ENCODE results near the gene LAPTM5.

DNA sequence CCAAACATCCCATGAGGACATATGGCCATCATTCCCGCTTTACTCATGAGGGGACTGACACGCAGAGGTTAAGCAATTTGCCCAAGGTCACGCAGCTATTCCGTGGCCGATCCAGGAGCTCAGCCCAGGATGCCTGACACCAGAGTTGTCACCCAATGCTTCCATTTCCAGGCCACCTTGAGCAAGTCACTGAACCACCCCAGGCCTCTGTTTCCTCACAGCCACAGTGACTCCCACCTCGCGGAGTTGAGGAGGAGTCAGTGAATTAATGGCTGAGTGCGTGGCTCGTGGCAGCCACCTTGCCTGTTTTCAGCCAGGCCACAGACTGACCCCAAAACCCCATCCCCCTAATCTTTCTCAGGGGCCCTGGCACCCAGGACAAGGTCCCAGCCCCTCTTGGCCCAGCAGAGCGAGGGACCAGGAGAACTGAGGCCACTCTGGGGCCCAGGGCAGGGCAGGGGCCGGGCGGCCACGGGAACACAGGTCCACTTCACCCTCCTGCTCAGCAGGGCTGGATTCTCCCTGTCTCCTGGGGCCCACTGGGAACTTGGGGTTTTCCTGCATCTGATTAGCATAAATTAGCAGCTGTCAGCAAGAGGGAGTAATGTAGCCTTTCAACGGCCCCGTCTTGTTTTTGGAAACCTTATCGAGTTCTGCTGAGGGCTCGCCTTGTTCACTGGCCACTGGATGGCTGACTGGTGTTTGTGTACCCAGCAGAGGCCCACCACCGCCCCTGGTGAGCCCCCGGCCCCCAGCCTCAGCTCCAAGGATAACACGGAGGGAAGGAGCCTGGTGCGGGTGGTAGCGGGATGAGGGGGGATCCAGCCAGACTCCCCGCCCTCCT lies 19.7 kb upstream of the LAPTM5 start:
- no peak for TF ChIP-seq CTCF (IDR thresholded peaks at IDR 0.05; ENCODE audit: control extremely low read depth in 1 of 3, insufficient read depth in 1 of 3, low read depth in 1 of 3, low read length in 3 of 3)
- TF ChIP-seq SP1 (IDR thresholded peaks at IDR 0.05; ENCODE audit: low read depth, low read length): no peak
- no peak for TF ChIP-seq SIX5 (IDR thresholded peaks at IDR 0.05; ENCODE audit: low read depth, low read length)
- TF ChIP-seq RNF2 (IDR thresholded peaks at IDR 0.05; ENCODE audit: borderline replicate concordance, low read depth, low read length, missing control alignments, poor library complexity, severe bottlenecking): no peak
- no peak for TF ChIP-seq CEBPB (IDR thresholded peaks at IDR 0.05; ENCODE audit: low read depth, low read length)
- TF ChIP-seq, protein P1, sequence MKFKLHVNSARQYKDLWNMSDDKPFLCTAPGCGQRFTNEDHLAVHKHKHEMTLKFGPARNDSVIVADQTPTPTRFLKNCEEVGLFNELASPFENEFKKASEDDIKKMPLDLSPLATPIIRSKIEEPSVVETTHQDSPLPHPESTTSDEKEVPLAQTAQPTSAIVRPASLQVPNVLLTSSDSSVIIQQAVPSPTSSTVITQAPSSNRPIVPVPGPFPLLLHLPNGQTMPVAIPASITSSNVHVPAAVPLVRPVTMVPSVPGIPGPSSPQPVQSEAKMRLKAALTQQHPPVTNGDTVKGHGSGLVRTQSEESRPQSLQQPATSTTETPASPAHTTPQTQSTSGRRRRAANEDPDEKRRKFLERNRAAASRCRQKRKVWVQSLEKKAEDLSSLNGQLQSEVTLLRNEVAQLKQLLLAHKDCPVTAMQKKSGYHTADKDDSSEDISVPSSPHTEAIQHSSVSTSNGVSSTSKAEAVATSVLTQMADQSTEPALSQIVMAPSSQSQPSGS (IDR thresholded peaks at IDR 0.05; ENCODE audit: low read length): no peak
- TF ChIP-seq RAD21 (IDR thresholded peaks at IDR 0.05 in 1 of 2, conservative IDR thresholded peaks at IDR 0.05 in 1 of 2; ENCODE audit: low read depth in 2 of 2, low read length in 2 of 2): no peak
- TF ChIP-seq EZH2 (IDR thresholded peaks at IDR 0.05; ENCODE audit: low read depth, low read length, severe bottlenecking): no peak
- TF ChIP-seq, protein P2, sequence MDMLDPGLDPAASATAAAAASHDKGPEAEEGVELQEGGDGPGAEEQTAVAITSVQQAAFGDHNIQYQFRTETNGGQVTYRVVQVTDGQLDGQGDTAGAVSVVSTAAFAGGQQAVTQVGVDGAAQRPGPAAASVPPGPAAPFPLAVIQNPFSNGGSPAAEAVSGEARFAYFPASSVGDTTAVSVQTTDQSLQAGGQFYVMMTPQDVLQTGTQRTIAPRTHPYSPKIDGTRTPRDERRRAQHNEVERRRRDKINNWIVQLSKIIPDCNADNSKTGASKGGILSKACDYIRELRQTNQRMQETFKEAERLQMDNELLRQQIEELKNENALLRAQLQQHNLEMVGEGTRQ (IDR thresholded peaks at IDR 0.05; ENCODE audit: low read length): no peak
- no peak for TF ChIP-seq CHD2 (IDR thresholded peaks at IDR 0.05; ENCODE audit: low read length)
- TF ChIP-seq MAX (IDR thresholded peaks at IDR 0.05): no peak
